ENCODE results near the gene NANP.
"Not testable (repeated sequence)": the region's sequence is repeated elsewhere in the genome, so short reads cannot be mapped to it uniquely, and the experiment has no call there.

Gene NANP

DNA sequence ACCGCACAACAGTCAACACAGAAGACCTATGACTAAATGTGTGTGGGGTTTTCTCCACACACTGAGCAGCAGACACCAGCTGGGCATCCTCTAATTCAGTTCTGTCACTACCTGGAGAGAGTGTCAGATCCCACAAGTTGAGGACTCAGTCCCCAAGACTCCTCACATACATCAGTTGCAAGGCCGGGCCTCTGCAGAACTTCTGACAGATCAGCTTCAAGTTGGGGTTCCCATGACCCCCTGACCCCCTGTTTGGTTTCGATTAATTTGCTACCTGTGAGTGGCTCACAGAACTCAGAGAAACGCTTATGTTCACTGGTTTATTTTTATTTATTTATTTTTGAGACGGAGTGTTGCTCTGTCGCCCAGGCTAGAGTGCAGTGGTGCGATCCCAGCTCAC lies 35.3 kb downstream of the NANP start:
- TF ChIP-seq, protein P1, sequence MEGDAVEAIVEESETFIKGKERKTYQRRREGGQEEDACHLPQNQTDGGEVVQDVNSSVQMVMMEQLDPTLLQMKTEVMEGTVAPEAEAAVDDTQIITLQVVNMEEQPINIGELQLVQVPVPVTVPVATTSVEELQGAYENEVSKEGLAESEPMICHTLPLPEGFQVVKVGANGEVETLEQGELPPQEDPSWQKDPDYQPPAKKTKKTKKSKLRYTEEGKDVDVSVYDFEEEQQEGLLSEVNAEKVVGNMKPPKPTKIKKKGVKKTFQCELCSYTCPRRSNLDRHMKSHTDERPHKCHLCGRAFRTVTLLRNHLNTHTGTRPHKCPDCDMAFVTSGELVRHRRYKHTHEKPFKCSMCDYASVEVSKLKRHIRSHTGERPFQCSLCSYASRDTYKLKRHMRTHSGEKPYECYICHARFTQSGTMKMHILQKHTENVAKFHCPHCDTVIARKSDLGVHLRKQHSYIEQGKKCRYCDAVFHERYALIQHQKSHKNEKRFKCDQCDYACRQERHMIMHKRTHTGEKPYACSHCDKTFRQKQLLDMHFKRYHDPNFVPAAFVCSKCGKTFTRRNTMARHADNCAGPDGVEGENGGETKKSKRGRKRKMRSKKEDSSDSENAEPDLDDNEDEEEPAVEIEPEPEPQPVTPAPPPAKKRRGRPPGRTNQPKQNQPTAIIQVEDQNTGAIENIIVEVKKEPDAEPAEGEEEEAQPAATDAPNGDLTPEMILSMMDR (IDR thresholded peaks at IDR 0.05; ENCODE audit: insufficient read depth, missing control alignments) = no peak
- DNase-seq (ENCODE audit: insufficient read length, low spot score) (no peak), FAIRE-seq (no peak)

GRCh38 chr20:25587536-25587935 lies 36.3 kb downstream of the NANP start:
- TF ChIP-seq, protein P1 (IDR thresholded peaks at IDR 0.05; ENCODE audit: insufficient read depth, missing control alignments) = no peak
- FAIRE-seq = no peak
- no peak for DNase-seq (ENCODE audit: insufficient read length, low spot score)

DNA sequence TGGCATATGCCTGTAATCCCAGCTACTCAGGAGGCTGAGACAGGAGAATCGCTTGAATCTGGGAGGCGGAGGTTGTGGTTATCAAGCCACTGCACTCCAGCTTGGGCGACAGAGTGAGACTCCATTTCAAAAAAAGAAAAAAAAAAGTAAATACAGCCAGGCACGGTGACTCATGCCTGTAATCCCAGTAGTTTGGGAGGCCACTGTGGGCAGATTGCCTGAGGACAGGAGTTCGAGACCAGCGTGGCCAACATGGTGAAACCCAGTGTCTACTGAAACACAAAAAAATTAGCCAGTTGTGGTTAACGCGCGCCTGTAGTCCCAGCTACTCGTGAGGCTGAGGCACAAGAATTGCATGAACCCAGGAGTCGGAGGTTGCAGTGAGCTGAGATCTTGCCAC lies 36.9 kb downstream of the NANP start:
- FAIRE-seq (no peak), DNase-seq (ENCODE audit: insufficient read length, low spot score) (no peak)
- TF ChIP-seq, protein P1 (IDR thresholded peaks at IDR 0.05; ENCODE audit: insufficient read depth, missing control alignments) = no peak

GRCh38 chr20:25584905-25585704 lies 38.7 kb downstream of the NANP start, which contains the start of gene NINL:
TSS of gene NINL (minus strand) at chr20:25585531. CDS start at chr20:25526587, 58,944 bp downstream.
- DNase-seq (ENCODE audit: insufficient read length, low spot score) (peak; percentile 51), FAIRE-seq (no peak)
- TF ChIP-seq, protein P1 (IDR thresholded peaks at IDR 0.05; ENCODE audit: insufficient read depth, missing control alignments) = no peak

GRCh38 chr20:25583607-25584006 lies 40.2 kb downstream of the NANP start:
- not testable (repeated sequence) for DNase-seq (ENCODE audit: insufficient read length, low spot score); FAIRE-seq

- FAIRE-seq (no peak), DNase-seq (ENCODE audit: insufficient read length, low spot score) (no peak)
- TF ChIP-seq, protein P1 (IDR thresholded peaks at IDR 0.05; ENCODE audit: insufficient read depth, missing control alignments) = no peak
Measured at GRCh38 chr20:25580711-25581110, 43.1 kb downstream of the NANP start.

GRCh38 chr20:25579081-25579770 lies 44.6 kb downstream of the NANP start:
- TF ChIP-seq, protein P1 (IDR thresholded peaks at IDR 0.05; ENCODE audit: insufficient read depth, missing control alignments) = no peak
- DNase-seq (ENCODE audit: insufficient read length, low spot score) (no peak), FAIRE-seq (no peak)

All from D721Med (cell line).